ENCODE measurements around the gene DYNC1LI2.
"Not testable (repeated sequence)": the region's sequence is repeated elsewhere in the genome, so short reads cannot be mapped to it uniquely, and the experiment has no call there.

Gene DYNC1LI2

DNA sequence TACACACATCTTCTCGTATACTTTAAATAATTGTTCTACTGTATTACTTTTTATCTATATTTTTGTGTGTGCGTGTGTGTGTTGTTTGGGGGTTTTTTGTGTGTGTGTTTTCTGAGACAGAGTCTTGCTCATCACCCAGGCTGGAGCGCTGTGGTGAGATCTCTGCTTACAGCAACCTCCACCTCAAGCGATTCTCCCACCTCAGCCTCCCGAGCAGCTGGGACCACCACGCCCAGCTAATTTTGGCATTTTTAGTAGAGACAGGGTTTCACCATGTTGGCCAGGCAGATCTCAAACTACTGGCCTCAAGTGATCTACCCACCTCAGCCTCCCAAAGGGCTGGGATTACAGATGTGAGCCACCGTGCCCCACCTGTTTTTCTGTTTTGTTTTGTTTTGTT lies 53.4 kb downstream of the DYNC1LI2 start:
- no peak for DNase-seq (ENCODE audit: extremely low read depth in 1 of 2, low read depth in 1 of 2)

DNA sequence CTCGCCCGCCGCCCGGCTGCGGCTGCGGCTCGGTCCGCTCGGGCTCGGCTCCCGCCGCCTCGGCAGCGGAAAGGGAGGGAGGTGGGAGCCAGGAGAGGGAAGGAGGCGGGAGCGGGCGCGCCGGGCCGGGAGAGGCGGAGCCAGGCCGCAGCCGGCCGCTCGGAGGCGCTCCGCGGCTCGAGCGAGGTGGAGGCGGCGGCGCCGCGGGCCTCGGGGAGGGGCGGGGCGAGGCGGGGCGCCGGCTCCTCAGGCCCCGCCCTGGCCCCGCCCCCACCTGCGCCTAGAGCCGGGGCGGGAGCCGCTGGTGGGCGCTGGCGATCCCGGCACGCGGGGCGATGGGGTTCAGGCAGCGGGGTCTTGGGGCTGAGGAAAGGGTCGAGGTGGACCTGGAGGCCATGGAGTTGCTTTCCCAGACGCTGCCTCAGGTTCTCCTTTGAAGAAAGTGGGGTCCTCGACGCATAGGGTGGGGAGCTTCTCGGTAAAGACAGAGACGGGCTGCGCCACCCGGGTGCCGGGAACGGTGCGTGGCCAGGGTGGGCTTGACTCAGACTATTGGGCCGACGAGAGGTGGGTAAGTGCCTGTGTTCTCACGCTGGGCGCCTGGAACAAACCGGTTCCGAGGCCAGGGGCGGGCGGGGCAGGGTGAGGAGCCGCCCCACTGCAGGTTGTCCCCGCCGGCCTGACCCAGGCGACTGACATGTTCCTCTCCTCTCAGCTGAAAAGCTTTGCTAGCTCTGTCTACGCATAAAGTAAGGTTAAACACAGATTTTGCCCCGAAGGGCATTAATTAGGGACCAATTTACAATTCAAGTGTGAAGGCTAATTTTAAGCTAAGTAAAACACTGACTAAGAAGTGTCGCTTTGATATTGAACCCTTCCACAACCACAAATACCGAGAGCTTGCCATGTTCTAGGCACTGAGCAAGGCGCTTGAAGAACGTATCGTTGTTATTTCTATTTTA lies 54.5 kb downstream of the DYNC1LI2 start, which contains the start of gene CMTM4:
TSS of gene CMTM4 (minus strand) at position 75 of the 962 bp plus-strand sequence. CDS start 218 bp downstream, outside the sequence.
- peak; percentile 32 to 73 for DNase-seq (ENCODE audit: extremely low read depth in 1 of 2, low read depth in 1 of 2)

DNA sequence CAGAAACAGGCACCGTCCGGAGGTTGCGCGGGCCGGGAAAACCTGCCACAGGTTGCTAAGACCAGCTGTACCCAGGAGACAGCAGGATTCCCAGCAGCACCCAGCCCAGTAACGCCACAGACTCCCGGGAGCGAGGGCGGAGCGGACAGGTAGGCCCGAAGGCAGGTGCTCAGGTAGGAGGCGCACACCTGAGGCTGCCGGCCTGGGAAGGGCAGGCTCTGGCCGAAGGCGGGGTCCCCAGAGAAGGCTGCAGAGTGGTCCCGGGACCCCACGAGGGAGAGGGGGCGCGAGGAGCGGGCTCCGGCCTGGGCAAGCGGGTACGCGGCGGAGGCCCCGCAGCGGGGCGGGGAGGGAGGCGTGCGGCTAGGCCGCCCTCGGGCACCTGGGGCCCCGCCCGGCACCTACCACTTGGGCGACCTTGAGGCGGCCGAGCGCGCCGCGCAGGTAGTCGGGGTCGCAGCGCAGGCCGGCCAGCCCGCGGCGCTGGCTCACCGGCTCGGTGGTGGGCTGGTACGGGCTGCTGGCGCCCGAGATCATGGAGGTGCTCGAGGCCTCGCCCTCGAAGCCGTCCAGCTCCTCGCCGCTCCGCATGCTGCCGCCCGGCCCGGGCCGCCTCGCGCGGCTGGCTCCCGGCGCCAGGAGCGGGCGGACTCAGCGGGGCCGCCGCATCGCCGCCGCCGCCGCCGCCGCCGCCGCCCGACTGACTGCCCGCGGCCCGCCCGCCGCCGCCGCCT lies 55.3 kb downstream of the DYNC1LI2 start:
- DNase-seq (ENCODE audit: extremely low read depth in 1 of 2, low read depth in 1 of 2) = no peak

DNA sequence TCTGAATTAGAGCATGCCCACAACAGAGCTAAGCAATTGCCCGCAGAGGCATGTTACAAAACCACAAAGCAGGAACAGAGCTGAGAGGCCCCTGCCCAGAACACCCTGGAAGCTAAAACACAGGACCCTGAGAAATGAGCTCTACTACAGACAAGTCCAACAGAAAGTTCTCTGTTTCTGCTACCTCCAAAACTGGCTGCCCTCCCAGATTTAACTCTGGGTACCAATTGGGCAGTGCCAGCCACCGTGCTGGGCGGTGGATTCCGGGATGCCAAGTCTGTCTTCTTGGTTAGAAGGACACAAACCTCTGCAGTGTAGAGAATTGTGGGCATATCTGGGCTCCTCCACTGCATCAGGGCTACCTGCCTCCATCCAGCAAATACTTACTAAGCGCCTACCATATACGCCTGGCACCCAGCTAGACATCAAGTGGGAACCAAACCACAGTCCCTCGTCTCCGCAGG lies 55.9 kb downstream of the DYNC1LI2 start:
- no peak for DNase-seq (ENCODE audit: extremely low read depth in 1 of 2, low read depth in 1 of 2)

DNA sequence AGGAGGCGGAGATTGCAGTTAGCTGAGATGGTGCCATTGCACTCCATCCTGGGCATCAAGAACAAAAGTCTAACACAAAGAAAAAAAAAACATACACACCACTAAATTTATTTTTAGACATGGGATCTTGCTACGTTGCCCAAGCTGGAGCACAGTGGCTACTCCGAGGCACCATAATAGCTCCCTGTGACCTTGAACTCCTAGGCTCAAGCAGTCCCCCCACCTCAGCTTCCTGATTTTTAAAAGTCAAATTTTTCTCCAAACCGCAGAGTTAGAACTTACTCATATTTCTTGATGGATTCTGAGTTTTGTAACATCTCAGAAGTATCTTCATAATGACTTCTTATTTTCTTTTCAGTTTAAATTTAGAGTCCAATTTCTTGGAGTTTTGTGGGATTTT lies 58.3 kb downstream of the DYNC1LI2 start:
- no peak for DNase-seq (ENCODE audit: extremely low read depth in 1 of 2, low read depth in 1 of 2)

DNA sequence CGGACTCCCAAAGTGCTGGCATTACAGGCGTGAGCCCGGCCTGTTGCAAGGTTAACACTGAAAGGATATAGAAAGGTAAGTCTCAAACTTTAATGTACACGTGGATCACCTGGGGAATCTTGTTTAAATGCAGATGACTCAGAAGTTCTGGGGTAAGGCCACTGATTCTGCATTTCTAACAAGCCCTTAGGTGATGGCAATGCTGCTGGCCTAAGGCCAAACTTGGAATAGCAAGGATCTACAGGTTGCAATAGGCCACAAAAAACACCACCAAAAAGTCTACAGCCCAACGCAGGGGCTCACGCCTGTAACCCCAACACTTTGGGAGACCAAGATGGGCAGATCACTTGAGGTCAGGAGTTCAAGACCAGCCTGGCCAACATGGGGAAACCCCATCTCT lies 59.1 kb downstream of the DYNC1LI2 start:
- no peak for DNase-seq (ENCODE audit: extremely low read depth in 1 of 2, low read depth in 1 of 2)

DNA sequence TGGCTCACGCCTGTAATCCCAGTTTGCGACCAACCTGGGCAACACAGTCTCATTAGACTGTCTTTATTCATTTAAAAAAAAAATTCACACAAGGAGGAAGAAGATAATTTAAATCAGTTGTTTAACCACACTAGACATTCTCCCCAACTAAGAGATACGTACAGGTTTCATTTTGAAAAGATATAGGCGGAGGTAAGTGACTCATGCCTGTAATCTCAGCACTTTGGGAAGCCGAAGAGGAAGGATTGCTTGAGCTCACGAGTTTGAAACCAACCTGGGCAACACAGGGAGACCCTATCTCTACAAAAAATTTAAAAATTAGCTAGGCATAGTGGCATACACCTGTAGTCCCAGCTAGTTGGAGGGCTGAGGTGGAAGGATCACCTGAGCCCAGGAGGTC lies 60.2 kb downstream of the DYNC1LI2 start:
- DNase-seq (ENCODE audit: extremely low read depth in 1 of 2, low read depth in 1 of 2) = no peak

DNA sequence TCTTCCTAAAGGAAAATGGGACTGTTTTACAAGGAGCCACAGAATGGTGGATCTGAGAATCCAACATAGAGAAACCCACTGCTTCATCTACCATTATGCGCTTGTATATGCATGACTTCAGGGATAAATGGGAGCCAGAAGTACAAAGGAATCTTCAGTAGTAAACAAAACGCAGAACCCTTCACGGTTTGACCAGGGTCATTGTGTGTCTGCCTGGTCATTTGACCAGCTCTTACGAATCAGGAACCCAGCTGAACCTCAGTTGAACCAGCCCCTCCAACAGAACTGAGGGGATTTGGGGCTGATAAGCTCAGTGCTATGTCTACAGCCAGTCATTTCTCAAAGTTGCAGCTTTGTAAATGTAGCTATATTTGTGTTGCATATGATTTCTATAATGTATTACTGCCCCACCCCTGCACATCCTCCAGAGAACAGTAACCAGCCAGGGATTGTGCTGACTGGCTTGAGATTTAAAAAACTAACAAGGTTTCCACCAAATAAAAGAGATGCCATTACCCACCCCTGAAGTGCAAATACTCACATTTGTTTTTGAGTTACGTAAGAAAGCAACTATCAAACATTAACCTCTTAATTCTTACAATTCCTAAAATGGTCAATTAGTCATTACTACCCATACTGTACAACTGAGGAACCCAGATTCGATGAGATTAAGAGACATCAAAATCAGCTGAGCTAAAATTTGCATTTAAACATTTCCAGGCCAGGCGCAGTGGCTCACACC lies 61.1 kb downstream of the DYNC1LI2 start:
- DNase-seq (ENCODE audit: extremely low read depth in 1 of 2, low read depth in 1 of 2) = no peak

DNA sequence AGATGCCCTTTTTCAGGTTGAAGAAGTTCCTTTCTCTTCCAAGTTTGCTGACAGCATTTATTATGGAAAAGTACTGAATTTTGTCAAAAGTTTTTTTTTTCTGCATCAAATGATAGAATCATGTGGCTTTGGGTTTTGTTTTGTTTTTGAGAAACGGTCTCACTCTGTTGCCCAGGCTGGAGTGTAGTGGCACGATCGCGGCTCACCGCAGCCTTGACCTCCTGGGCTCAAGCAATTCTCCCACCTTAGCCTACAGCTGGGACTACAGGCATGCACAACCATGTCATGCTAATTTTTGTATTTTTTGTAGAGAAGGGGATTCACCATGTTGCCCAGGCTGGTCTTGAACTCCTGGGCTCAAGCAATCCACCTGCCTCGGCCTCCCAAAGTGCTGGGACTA lies 62.1 kb downstream of the DYNC1LI2 start:
- no peak for DNase-seq (ENCODE audit: extremely low read depth in 1 of 2, low read depth in 1 of 2)

DNA sequence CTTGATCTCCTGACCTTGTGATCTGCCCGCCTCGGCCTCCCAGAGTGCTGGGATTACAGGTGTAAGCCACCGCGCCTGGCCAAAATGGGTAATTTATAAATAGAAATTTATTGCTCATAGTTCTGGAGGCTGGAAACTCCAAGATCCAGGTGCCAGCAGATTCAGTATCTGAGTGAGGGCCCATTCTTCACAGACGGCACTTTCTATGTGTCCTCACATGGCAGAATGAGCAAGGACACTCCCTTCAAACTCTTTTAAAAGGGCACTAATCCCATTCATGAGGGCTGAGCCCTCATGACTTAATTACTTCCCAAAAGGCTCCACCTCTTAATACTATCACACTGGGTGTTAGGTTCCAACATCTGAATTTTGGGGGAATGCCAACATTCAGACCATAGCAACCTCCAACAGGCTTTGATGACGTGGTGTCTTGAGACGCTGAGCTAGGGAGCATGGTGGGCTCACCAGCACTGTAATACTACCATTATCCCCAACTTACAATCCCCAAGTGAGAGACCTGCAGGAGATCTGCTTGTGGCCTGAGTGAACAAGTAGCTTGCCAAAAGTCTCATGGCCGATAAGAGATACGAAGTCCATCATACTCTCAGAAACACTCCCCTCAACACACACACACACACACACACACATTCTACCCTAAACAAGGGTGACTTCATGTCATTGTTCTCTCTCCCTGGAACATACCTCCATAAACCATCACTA lies 63.3 kb downstream of the DYNC1LI2 start:
- DNase-seq (ENCODE audit: extremely low read depth in 1 of 2, low read depth in 1 of 2) = no peak

DNA sequence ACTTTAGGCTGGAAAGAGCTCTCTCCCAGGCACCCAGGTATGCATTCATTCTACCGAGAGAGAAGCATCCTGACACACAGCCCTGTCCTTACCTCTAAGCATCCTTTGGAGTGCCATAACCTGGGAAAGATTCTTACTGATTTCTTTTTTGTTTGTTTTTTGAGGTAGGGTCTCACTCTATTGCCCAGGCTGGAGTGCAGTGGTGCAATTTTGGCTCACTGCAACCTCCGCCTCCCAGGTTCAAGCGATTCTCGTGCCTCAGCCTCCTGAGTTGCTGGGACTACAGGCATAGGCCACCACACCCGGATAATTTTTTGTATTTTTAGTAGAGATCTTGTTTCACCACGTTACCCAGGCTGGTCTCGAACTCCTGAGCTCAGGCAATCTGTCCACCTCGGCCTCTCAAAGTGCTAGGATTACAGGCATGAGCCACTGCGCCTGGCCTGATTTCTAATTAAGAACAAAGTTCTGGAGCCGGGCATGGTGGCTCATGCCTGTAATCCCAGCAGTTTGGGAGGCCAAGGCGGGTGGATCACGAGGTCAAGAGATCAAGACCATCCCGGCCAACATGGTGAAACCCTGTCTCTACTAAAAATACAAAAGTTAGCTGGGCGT lies 65.8 kb downstream of the DYNC1LI2 start:
- not testable (repeated sequence) for DNase-seq (ENCODE audit: extremely low read depth in 1 of 2, low read depth in 1 of 2)

DNA sequence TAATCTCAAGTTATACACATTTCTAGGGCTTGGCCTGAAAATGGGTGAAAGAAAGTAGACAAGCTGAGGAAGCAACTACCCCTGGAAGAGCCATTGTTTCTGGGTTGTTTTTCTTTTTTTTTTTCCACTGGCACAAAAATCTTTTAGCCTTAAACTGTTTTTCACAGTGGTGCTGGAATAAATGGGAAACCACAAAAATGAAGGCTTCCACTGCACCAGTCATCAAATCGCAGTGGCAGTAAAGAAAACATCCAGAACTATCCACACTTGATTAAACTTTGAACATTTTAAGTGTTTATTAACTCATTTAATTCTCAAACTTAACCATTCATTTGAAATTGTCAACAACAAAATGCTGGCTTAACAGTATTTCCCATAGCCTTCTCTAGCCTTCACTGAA lies 69.1 kb downstream of the DYNC1LI2 start:
- DNase-seq (ENCODE audit: extremely low read depth in 1 of 2, low read depth in 1 of 2) = no peak

DNA sequence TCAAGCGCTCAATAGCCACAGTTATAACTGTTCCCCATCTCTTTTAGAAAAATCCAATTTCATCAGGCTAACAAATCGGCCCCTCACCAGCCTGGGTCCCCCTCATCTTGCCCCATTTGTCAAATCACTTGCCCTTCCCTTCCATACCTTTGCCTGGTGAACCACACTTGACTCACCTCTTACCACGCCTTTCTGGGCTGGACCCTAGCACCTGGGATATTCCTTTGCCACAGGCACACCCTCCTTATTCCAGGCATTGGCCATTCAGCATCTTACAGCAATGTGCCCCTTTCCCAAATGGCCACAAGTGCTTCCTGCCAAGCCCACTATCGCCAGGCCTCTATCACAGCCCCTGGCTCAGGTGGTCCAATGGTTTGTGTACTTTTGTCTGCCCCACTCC lies 69.7 kb downstream of the DYNC1LI2 start:
- DNase-seq (ENCODE audit: extremely low read depth in 1 of 2, low read depth in 1 of 2) = no peak

DNA sequence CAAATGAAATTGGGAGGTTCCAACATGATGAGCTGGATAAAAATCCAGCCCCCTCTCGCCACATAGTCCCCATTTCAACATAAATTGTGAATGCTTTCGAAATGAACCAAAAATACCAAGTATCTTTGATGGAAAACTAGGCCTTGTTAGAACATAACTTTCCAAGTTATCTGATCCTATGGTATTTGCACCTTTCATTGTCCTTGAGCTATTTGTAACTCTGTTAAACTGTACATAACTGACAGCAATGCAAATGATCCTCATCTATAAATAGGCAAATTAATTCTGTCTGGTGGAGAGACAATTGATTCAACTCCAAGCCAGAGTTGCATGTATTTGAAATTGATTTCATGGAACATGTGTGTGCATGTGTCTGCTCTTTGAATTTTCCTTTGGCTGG lies 73.1 kb downstream of the DYNC1LI2 start:
- DNase-seq (ENCODE audit: extremely low read depth in 1 of 2, low read depth in 1 of 2) = no peak

DNA sequence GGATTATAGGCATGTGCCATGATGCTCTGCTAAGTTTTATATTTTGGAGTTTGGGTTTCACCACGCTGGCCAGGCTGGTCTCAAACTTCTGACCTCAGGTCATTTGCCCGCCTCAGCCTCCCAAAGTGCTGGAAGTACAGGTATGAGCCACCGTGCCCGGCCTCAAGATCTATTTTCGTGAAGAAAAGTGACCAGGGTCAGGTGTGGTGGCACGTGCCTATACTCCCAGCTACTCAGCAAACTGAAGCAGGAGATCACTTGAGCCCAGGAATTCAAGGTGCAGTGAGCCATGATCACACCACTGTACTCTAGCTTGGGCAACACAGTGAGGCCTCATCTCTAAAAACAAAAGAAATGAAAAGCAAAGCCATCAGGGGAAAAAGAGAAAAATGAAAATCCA lies 73.6 kb downstream of the DYNC1LI2 start:
- no peak for DNase-seq (ENCODE audit: extremely low read depth in 1 of 2, low read depth in 1 of 2)

DNA sequence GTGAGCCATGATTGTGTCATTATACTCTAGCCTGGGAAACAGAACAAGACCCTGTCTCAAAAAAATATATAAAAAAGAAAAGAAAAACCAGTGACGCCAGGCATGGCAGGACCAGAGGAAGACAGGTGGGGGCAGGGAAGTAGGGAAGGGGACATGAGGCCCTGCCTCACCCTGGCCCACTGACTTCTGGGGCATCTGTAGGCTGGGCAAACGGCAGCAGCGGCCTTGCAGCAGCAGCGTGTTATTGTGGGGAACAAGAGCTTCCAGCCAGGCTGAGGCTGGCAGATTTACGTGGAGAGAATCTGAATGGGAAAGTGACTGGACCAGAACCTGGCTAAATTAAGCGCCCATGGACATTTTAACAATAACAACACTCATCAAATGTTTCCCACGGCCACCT lies 74.2 kb downstream of the DYNC1LI2 start:
- no peak for DNase-seq (ENCODE audit: extremely low read depth in 1 of 2, low read depth in 1 of 2)

DNA sequence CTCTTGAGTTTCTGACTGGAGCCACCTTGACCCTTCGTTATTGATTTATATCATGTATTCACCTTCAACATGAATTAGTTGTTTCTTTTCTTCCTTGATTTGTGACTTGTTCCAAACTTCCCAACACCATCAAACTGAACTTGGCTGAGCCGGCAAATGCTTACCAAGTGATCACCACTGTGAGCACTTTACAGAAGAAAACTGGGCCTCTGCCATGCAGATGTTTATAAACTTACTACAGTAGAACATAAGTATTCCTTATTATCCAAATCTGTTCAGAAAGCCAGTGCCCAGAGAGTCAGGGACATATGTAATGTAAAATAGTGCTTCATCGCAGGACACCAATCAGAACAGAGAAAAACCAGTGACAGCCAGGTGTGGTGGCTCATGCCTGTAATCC lies 74.8 kb downstream of the DYNC1LI2 start:
- no peak for DNase-seq (ENCODE audit: extremely low read depth in 1 of 2, low read depth in 1 of 2)

DNA sequence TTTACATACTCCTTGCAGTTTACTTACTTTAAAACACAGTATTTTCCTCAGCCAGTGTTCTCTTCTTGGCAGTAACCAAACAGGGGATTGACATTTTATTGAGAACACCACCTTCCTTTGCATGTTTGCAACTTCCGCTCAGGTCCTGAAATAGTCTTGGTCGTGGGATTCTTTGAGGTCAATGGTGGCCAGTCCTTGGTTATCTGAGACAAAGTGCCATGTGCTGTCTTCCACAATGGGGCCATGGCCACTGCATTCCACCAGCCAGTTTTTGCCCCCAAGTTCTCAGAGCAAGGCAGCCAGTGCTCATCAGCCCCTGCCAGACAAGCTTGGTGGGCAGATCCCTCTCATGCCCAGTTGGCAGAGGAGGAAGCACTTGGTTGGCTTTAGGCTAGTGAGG lies 77.7 kb downstream of the DYNC1LI2 start:
- no peak for DNase-seq (ENCODE audit: extremely low read depth in 1 of 2, low read depth in 1 of 2)
